H1 (cell line): ENCODE measurements around the gene RAB3C. TPM values are rescaled to one million over a fixed set of nuclear protein-coding genes. Genes with fewer than 3 reads are reported as not detected.
A peak's percentile ranks its signal among the peaks of the same experiment; 100 is the strongest.

Experiments used
- CTCF ChIA-PET: fragments of 300-600 bp; sonication (Branson Sonifier 250); formaldehyde crosslinking; loops from one replicate; lab custom pipeline; 2021; ENCODE audit not compliant: partially characterized antibody; lab: Charles Lee
- POLR2A ChIA-PET: fragments of 300-600 bp; sonication (Branson Sonifier 250); formaldehyde crosslinking; loops from one replicate; lab custom pipeline; 2021; ENCODE audit warnings: inconsistent platforms; ENCODE audit not compliant: partially characterized antibody; lab: Charles Lee
- DNase-seq, 2 experiments: peaks; one replicate each; pipeline versions ENCODE4 v3.0.0 to v3.0.0-alpha.2; 2010 to 2022; ENCODE audit warnings: low spot score in 2 of 2, low read depth in 1 of 2, mixed read lengths in 1 of 2
- FAIRE-seq: peaks from 2 replicates; lab custom pipeline; 2011; peaks lifted over from hg19 to GRCh38; lab: Jason Lieb, UNC
- H2AFZ ChIP-seq: 2 replicates; pipeline ENCODE4 v1.8.1; 2012; ENCODE audit warnings: low read length, inconsistent platforms
- H2AK5ac ChIP-seq: 2 replicates; pipeline ENCODE4 v1.6.1; 2013; ENCODE audit warnings: low read depth, low read length
- H2BK120ac ChIP-seq: replicated peaks from 2 replicates; pipeline ENCODE3; 2013; ENCODE audit warnings: low read depth, low read length, inconsistent platforms
- H2BK12ac ChIP-seq: 2 replicates; pipeline ENCODE4 v1.6.1; 2013; ENCODE audit warnings: low read depth, low read length
- H2BK15ac ChIP-seq: 2 replicates; pipeline ENCODE4 v1.6.1; 2013; ENCODE audit warnings: low read length
- H2BK20ac ChIP-seq: 2 replicates; pipeline ENCODE4 v1.6.1; 2013; ENCODE audit warnings: low read length
- H2BK5ac ChIP-seq: 2 replicates; pipeline ENCODE4 v1.6.1; 2013; ENCODE audit warnings: low read depth, low read length
- H3K14ac ChIP-seq: 2 replicates; pipeline ENCODE4 v1.6.1; 2013; ENCODE audit warnings: inconsistent platforms; ENCODE audit not compliant: insufficient read length
- H3K18ac ChIP-seq: 2 replicates; pipeline ENCODE4 v1.6.1; 2013; ENCODE audit warnings: low read length; ENCODE audit errors: extremely low read depth
- H3K23ac ChIP-seq: 2 replicates; pipeline ENCODE4 v1.6.1; 2013; ENCODE audit warnings: inconsistent platforms; ENCODE audit not compliant: insufficient read length
- H3K23me2 ChIP-seq: 2 replicates; pipeline ENCODE4 v1.6.1; 2013; ENCODE audit warnings: low read depth, low read length
- H3K27ac ChIP-seq: 2 replicates; pipeline ENCODE4 v1.6.1; 2011; ENCODE audit warnings: low read depth, low read length, inconsistent platforms
- H3K27me3 ChIP-seq, 4 experiments: replicated peaks in 1 of 4; 1 replicate in 1 of 4; 2 replicates in 3 of 4; pipeline versions ENCODE4 v1.6.1 to v1.8.1; 2011 to 2013; ENCODE audit warnings: low read length in 3 of 4, mild to moderate bottlenecking in 3 of 4, inconsistent platforms in 2 of 4, mixed read lengths in 2 of 4, moderate library complexity in 1 of 4; ENCODE audit not compliant: control insufficient read depth in 3 of 4, insufficient read depth in 3 of 4; ENCODE audit errors: extremely low read depth in 1 of 4
- H3K36me3 ChIP-seq, 4 experiments: 2 replicates each; pipeline versions ENCODE4 v1.6.1 to v1.8.1; 2011 to 2013; ENCODE audit warnings: mild to moderate bottlenecking in 4 of 4, low read length in 3 of 4, moderate library complexity in 2 of 4, control low read depth in 1 of 4, inconsistent platforms in 1 of 4; ENCODE audit not compliant: insufficient read depth in 4 of 4, control insufficient read depth in 2 of 4
- H3K4ac ChIP-seq: replicated peaks from 2 replicates; pipeline ENCODE3; 2013; ENCODE audit warnings: low read length, low read depth, mixed read lengths, inconsistent platforms; ENCODE audit not compliant: insufficient read length
- H3K4me1 ChIP-seq, 4 experiments: replicated peaks in 1 of 4; 1 replicate in 1 of 4; 2 replicates in 3 of 4; pipeline versions ENCODE4 v1.6.1 to v1.8.1; 2011 to 2013; ENCODE audit warnings: low read length in 3 of 4, inconsistent platforms in 2 of 4, mixed read lengths in 1 of 4; ENCODE audit not compliant: insufficient read depth in 4 of 4, control insufficient read depth in 3 of 4
- H3K4me2 ChIP-seq, 2 experiments: 2 replicates each; pipeline versions ENCODE4 v1.6.1 to v1.8.1; 2011 to 2013; ENCODE audit warnings: low read depth in 2 of 2, low read length in 2 of 2, control low read depth in 1 of 2, inconsistent platforms in 1 of 2, mild to moderate bottlenecking in 1 of 2; ENCODE audit not compliant: insufficient read depth in 1 of 2
- H3K4me3 ChIP-seq, 4 experiments: fragments of 200-600, 300-600 bp in 1 of 4; sonication (generic), shearing (Covaris generic), sonication (Bioruptor Twin) in 1 of 4; 2 replicates each; pipeline versions ENCODE4 v1.5.1 to v1.8.1; 2011 to 2016; ENCODE audit warnings: low read length in 4 of 4, low read depth in 3 of 4, control low read depth in 2 of 4, inconsistent platforms in 2 of 4, mild to moderate bottlenecking in 2 of 4, mixed read lengths in 1 of 4, moderate library complexity in 1 of 4; ENCODE audit not compliant: insufficient read depth in 2 of 4; ENCODE audit errors: extremely low read depth in 1 of 4
- H3K56ac ChIP-seq: replicated peaks from 2 replicates; pipeline ENCODE3; 2013; ENCODE audit warnings: low read depth, mild to moderate bottlenecking, mixed read lengths, low read length, inconsistent platforms; ENCODE audit not compliant: insufficient read length
- H3K79me1 ChIP-seq: 2 replicates; pipeline ENCODE4 v1.6.1; 2013; ENCODE audit warnings: low read depth, low read length, control low read depth
- H3K79me2 ChIP-seq, 2 experiments: 2 replicates each; pipeline versions ENCODE4 v1.6.1 to v1.8.1; 2012 to 2013; ENCODE audit warnings: low read length in 2 of 2, mild to moderate bottlenecking in 2 of 2, inconsistent platforms in 1 of 2; ENCODE audit not compliant: insufficient read depth in 2 of 2, control insufficient read depth in 1 of 2
- H3K9ac ChIP-seq, 4 experiments: replicated peaks in 1 of 4; 1 replicate in 1 of 4; 2 replicates in 3 of 4; pipeline versions ENCODE4 v1.6.1 to v1.8.1; 2011 to 2013; ENCODE audit warnings: low read depth in 3 of 4, low read length in 3 of 4, control low read depth in 2 of 4, mild to moderate bottlenecking in 2 of 4, moderate library complexity in 2 of 4, inconsistent platforms in 1 of 4; ENCODE audit errors: extremely low read depth in 1 of 4
- H3K9me3 ChIP-seq, 2 experiments: 2 replicates each; pipeline versions ENCODE4 v1.6.1 to v1.8.1; 2012 to 2013; ENCODE audit warnings: mild to moderate bottlenecking in 2 of 2, moderate library complexity in 2 of 2, control low read depth in 1 of 2, inconsistent platforms in 1 of 2, low read depth in 1 of 2, low read length in 1 of 2, mixed read lengths in 1 of 2; ENCODE audit not compliant: insufficient read depth in 2 of 2
- H4K20me1 ChIP-seq, 2 experiments: replicated peaks in 1 of 2; 2 replicates each; pipeline versions ENCODE3 to v1.8.1; 2011 to 2013; ENCODE audit warnings: inconsistent platforms in 2 of 2, low read length in 2 of 2, mild to moderate bottlenecking in 1 of 2; ENCODE audit not compliant: insufficient read depth in 2 of 2, control insufficient read depth in 1 of 2
- H4K5ac ChIP-seq: 2 replicates; pipeline ENCODE4 v1.6.1; 2013; ENCODE audit warnings: low read length, low read depth, mixed read lengths, inconsistent platforms; ENCODE audit not compliant: insufficient read length
- H4K8ac ChIP-seq: 2 replicates; pipeline ENCODE4 v1.8.0; 2013; ENCODE audit warnings: mild to moderate bottlenecking, moderate library complexity, low read length, inconsistent platforms; ENCODE audit not compliant: insufficient read depth; ENCODE audit errors: extremely low read depth
- H4K91ac ChIP-seq: replicated peaks from 2 replicates; pipeline ENCODE3; 2013; ENCODE audit warnings: low read length, mixed read lengths, inconsistent platforms; ENCODE audit not compliant: insufficient read length
- BACH1 ChIP-seq: IDR thresholded peaks from 2 replicates; pipeline ENCODE4 v1.6.1; 2012; ENCODE audit warnings: low read length, improper control_type of control experiment
- CEBPB ChIP-seq: IDR thresholded peaks from 2 replicates; pipeline ENCODE4 v1.6.1; 2012; ENCODE audit warnings: low read depth, low read length
- GTF2F1 ChIP-seq: IDR thresholded peaks from 2 replicates; pipeline ENCODE4 v1.6.1; 2012; ENCODE audit warnings: low read depth, low read length, improper control_type of control experiment, borderline replicate concordance
- RAD21 ChIP-seq, 2 experiments: IDR thresholded peaks in 1 of 2; conservative IDR thresholded peaks in 1 of 2; 2 replicates each; pipeline ENCODE4 v1.6.1; 2011; ENCODE audit warnings: low read depth in 2 of 2, low read length in 2 of 2, improper control_type of control experiment in 1 of 2, inconsistent platforms in 1 of 2, mild to moderate bottlenecking in 1 of 2, moderate library complexity in 1 of 2
- RNF2 ChIP-seq: fragments of 200-900, 300-1000 bp; sonication (generic); IDR thresholded peaks from 2 replicates; pipeline ENCODE4 v1.7.1; 2016; ENCODE audit warnings: borderline replicate concordance, low read depth, mild to moderate bottlenecking, antibody characterized with exemption, low read length; ENCODE audit not compliant: poor library complexity, severe bottlenecking; ENCODE audit errors: missing control alignments
- WGBS, 2 experiments: shearing (Covaris generic) in 1 of 2; methylation state at CpG; one replicate each; pipeline versions ENCODE4 v1.1.6 to v1.1.7; 2013 to 2015; ENCODE audit warnings: low lambda C conversion rate in 2 of 2, mixed read lengths in 2 of 2, inconsistent platforms in 1 of 2, low coverage in 1 of 2, missing lambda C conversion rate in 1 of 2; ENCODE audit not compliant: insufficient replicate concordance in 2 of 2, insufficient coverage in 1 of 2, insufficient read length in 1 of 2; ENCODE audit errors: extremely low coverage in 1 of 2, missing lambda C conversion rate in 1 of 2; 5-methylcytosine and 5-hydroxymethylcytosine counted together
- polyA plus RNA-seq, 7 experiments: library from polyadenylated mRNA; depleted of rRNA in 3 of 7; stranded (reverse) in 5 of 7; unstranded in 2 of 7; fragments of >200 nt in 5 of 7; fragments of 200-250 nt in 2 of 7; gene quantifications; 1 replicate in 5 of 7; 2 replicates in 1 of 7; 4 replicates in 1 of 7; pipeline versions ENCODE4 v1.2.1 to v1.2.3, GENCODE V29; 2011 to 2013; ENCODE audit warnings: missing spikeins in 2 of 7, mixed read lengths in 2 of 7
- total RNA-seq: library from RNA; stranded (reverse); fragmentation: NEBNext Ultra II Directional; extraction: Animal tissue kit (Norgen Biotek cat#: 25700); gene quantifications from 2 replicates; pipeline ENCODE4 v1.2.1, GENCODE V29; 2021

The RAB3C gene
- total and polyA plus RNA-seq, 2 of the 8 experiments (the other 6 are each of a cell fraction or from before 2014, with no cell fraction given) = 14.7 to 18.3 TPM

DNA sequence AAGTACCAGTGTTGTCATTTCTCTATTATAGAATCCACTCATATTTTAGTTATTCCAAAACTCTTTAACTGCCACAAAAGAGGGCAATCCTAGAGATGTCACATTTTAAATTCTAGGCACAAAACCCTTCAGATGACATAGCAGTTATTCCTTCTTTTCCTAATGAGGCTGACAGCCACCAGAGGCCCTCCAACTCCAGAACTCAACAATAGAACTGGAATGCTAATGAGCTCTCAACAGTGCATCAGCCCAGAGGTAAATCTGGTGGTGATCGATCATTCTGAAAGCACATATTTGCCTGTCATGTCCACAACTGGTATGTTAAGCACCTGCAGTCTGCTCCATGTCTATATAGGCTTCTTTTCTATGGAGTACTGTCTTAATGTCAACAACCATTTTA, 40.2 kb upstream of the RAB3C start:
- no peaks in the 10 kb centered on the region for H3K79me1 ChIP-seq
- H2AK5ac ChIP-seq = no peak overlapping the region
- H2BK5ac ChIP-seq = no peak overlapping the region
- no peak overlapping the region for H3K27ac ChIP-seq
- H3K4me2 ChIP-seq = no peak overlapping the region
- no peak overlapping the region for H2BK20ac ChIP-seq
- no peak overlapping the region for H2BK12ac ChIP-seq
- WGBS, 2 experiments = 94% methylated on average over 1 of the region's 1 CpG; no CpG with 5 or more reads in 1 of the 2 experiments
- no peak overlapping the region for H3K23ac ChIP-seq
- no peak overlapping the region for H3K4ac ChIP-seq
- H4K8ac ChIP-seq = no peak overlapping the region
- no peaks in the 10 kb centered on the region for H3K79me2 ChIP-seq
- no peaks in the 10 kb centered on the region for H3K4me1 ChIP-seq
- no peak overlapping the region for H4K5ac ChIP-seq
- H2BK15ac ChIP-seq = no peak overlapping the region
- TF ChIP-seq RNF2 = no peak
- no peak for TF ChIP-seq BACH1
- TF ChIP-seq GTF2F1 = no peak
- no peak for TF ChIP-seq CEBPB
- TF ChIP-seq RAD21 (IDR thresholded peaks at IDR 0.05 in 1 of 2, conservative IDR thresholded peaks at IDR 0.05 in 1 of 2; ENCODE audit: low read depth in 2 of 2, low read length in 2 of 2) = peak in 1 of 2 experiments; percentile 14; a peak in 1 of 4 replicates
- no peaks in the 10 kb centered on the region for H3K36me3 ChIP-seq
- H3K18ac ChIP-seq = no peak overlapping the region
- DNase-seq (no peak), FAIRE-seq (no peak)
- no peaks in the 10 kb centered on the region for H4K20me1 ChIP-seq
- no peaks in the 10 kb centered on the region; the same call in 1 of the 2 replicates for H3K23me2 ChIP-seq
- no peak overlapping the region for H4K91ac ChIP-seq
- POLR2A ChIA-PET = no interaction called here
- no peak overlapping the region for H2AFZ ChIP-seq
- H2BK120ac ChIP-seq = no peak overlapping the region
- no peak overlapping the region for H3K14ac ChIP-seq
- no peak overlapping the region for H3K4me3 ChIP-seq
- H3K27me3 ChIP-seq = no peaks in the 10 kb centered on the region
- no peak overlapping the region for H3K9ac ChIP-seq
- CTCF ChIA-PET = interaction anchor here (1.9 kb wide), 1 partner anchor 308 kb away, joined by 8 read pairs; no protein-coding TSS in a partner anchor
- H3K56ac ChIP-seq = no peak overlapping the region
- peaks cover 0 to 8% of the 10 kb centered on the region in 2 experiments; a peak in 2 of 4 replicates for H3K9me3 ChIP-seq
